Motor neuron (in vitro differentiated cells): ENCODE measurements around the gene IL37. TPM values are rescaled to one million over a fixed set of nuclear protein-coding genes. Genes with fewer than 3 reads are reported as not detected.
A peak's percentile ranks its signal among the peaks of the same experiment; 100 is the strongest.

ENCODE experiments used
- ATAC-seq, 8 experiments: fragments of 200-7000 bp; cut with Tn5 transposase; replicated peaks in 6 of 8; 2 replicates each; pipeline ENCODE4 v1.8.0; 2021; ENCODE audit warnings: mild to moderate bottlenecking in 8 of 8, moderate library complexity in 8 of 8
- H3K27ac ChIP-seq, 2 donors: fragments of 250-450 bp; sonication (Bioruptor Pico); 2 replicates each; pipeline ENCODE4 v1.9.0; 2021; ENCODE audit warnings: antibody characterized with exemption in 2 of 2, mild to moderate bottlenecking in 2 of 2, moderate library complexity in 1 of 2
- H3K4me1 ChIP-seq, 2 donors: fragments of 250-450 bp; sonication (Bioruptor Pico); replicated peaks in 1 of 2; 2 replicates each; pipeline ENCODE4 v1.6.1; 2021; ENCODE audit warnings: antibody characterized with exemption in 2 of 2, mild to moderate bottlenecking in 2 of 2, moderate library complexity in 1 of 2
- H3K4me3 ChIP-seq, 5 donors: fragments of 250-450 bp; sonication (Bioruptor Pico); 2 replicates each; pipeline ENCODE4 v1.9.0; 2021; ENCODE audit warnings: antibody characterized with exemption in 5 of 5, mild to moderate bottlenecking in 5 of 5, moderate library complexity in 4 of 5
- WGBS, 10 experiments: fragments of 450-650 bp; shearing (Covaris generic); methylation state at CpG; one replicate each; pipeline ENCODE4 v1.0.0; 2022; 5-methylcytosine and 5-hydroxymethylcytosine counted together
- in situ Hi-C, 9 experiments: fragments of 400-800 bp; cut with MboI; loops; one replicate each; pipeline ENCODE4 v1.15.0; 2021; ENCODE audit warnings: low sequenced_read_pairs in 9 of 9, low pct_unique_long_range_greater_than_20kb in 2 of 9; ENCODE audit not compliant: unreplicated experiment in 9 of 9
- total RNA-seq, 8 experiments: library from RNA; unstranded; fragments of 300-600 nt; gene quantifications; 2 replicates each; pipeline versions ENCODE4 v1.2.3 to v1.2.4, GENCODE V29; 2022

The IL37 gene
- total RNA-seq, 8 experiments from 2014 or later = not detected

DNA sequence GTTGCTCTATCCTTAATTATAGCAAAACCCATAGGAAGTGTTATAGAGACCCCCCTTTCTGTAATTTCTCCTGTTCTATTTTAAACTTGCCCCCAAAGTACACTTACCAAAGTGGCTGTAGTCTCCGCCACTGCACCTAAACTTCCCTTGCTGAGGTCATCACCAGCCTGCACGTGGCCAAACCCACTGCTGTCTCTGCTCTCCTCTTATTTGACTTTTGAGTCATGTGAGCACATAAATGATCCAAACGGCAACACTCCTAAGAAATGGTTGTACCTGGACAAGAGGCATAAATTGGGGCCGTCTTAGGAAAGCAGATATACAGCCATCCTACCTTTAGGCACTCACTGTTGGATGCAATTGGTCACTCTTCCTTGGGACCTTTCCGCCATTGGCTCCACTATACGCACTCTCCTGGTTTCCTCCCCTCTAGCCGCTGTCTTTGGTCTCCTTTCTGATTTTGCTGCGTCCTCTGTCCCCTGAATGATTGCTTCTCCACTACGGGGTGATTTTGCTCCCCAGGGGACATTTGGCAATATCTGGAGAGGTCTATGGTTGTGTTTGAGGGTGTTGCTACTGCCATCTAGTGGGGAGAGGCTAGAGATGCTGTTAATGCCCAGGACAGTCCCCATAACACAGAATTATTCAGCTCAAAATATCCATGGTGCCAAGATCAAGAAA is 47.6 kb downstream of the IL37 start:
- 8 to 80% (median 47%) methylated on average over 1 to 7 of the region's 9 CpGs; no CpG with 5 or more reads in 1 of the 10 experiments for WGBS, 10 experiments

DNA sequence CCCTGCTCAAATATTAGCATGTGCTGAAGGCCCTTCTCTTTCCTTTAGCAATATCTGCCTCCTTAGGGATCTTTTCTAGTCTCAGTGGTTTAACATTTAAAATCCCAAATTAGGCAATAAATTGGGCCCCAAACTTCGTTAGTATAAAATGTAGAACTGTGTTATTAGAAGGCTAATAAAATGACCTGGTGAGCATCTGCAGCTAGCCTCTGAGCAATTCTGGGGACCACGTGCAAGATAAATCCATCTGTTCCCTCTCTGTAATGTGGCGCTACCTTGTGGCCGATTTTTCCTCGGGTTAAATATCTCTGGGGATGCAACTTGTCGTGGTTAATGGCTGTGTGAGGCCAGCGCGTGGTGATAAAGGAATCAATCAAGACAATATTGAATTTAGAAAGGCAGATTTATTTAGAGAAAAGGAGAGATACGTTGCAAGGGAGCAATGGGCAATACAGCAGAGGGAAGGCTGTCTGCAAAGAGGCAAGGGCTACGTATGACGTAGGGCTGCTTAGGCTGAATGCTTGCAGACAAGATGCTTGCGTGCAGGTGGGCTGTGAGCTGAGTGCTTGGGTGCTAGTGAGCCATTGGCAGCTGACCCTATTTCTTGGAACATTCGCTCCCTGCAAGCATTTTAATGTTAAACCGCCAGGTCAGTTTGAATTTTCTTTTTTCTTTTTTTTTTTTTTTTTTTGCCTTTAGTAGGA is 48.3 kb downstream of the IL37 start:
- 45 to 75% (median 50%) methylated on average over 4 to 13 of the region's 14 CpGs; no CpG with 5 or more reads in 1 of the 10 experiments for WGBS, 10 experiments
- ATAC-seq = peak; percentile 17 to 93 (median 80)
- no peak overlapping the region for H3K27ac ChIP-seq
- in situ Hi-C loops = loop anchor here in 2 of 9 experiments (10.0 to 25.0 kb wide), 2 partner anchors 347 to 354 kb away; no protein-coding TSS in a partner anchor
- H3K4me1 ChIP-seq = peaks cover 0 to 7% of the 10 kb centered on the region in 2 donors
- H3K4me3 ChIP-seq = no peak overlapping the region

More for the DNA sequence above, 47.6 kb downstream of the IL37 start:
- ATAC-seq = peak; percentile 71 to 94 (median 80)
- H3K4me1 ChIP-seq = peaks cover 0 to 7% of the 10 kb centered on the region in 2 donors
- no peak overlapping the region for H3K4me3 ChIP-seq
- no peak overlapping the region for H3K27ac ChIP-seq
- in situ Hi-C loops = loop anchor here in 2 of 9 experiments (10.0 to 25.0 kb wide), 2 partner anchors 346 to 354 kb away; no protein-coding TSS in a partner anchor

DNA sequence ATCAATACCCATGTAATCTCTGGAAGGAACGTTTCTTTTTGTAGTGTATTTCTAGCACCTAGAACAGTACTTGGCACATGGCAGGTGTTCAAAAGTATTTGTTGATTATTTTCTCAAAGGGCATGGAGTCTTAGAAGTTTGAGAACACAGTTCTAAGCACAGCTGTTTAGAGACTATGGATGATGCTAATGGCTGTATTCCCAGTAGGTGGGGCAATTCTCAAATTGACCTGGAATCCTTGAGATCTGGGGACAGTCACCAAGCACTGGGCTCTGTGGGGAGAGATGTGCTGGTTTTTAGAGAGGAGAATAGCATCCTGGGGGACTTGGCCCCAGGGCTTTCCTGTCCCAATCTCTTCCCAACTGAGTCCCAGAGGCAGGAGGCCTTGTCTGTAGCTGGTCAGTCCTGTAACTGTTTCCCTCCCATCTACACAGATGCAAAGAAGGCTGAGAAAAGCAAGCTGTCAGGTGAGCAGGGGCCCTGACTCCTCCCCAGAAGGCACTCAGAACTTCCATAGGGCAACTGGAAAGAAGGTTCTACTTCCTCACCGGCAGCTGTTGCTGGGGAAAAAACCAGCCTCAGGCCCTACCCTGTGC is 49.4 kb downstream of the IL37 start:
- Histone ChIP-seq H3K4me3 (no peak overlapping the region), H3K27ac (no peak overlapping the region), H3K4me1 (peaks cover 0 to 7% of the 10 kb centered on the region in 2 donors)
- in situ Hi-C loops = loop anchor here in 1 of 9 experiments (25.0 kb wide), 1 partner anchor 348 kb away; no protein-coding TSS in a partner anchor
- WGBS, 10 experiments = 0 to 73% (median 33%) methylated on average over 1 to 2 of the region's 2 CpGs; no CpG with 5 or more reads in 3 of the 10 experiments
- peak in 2 of 8 experiments; percentile 17 to 27 for ATAC-seq

DNA sequence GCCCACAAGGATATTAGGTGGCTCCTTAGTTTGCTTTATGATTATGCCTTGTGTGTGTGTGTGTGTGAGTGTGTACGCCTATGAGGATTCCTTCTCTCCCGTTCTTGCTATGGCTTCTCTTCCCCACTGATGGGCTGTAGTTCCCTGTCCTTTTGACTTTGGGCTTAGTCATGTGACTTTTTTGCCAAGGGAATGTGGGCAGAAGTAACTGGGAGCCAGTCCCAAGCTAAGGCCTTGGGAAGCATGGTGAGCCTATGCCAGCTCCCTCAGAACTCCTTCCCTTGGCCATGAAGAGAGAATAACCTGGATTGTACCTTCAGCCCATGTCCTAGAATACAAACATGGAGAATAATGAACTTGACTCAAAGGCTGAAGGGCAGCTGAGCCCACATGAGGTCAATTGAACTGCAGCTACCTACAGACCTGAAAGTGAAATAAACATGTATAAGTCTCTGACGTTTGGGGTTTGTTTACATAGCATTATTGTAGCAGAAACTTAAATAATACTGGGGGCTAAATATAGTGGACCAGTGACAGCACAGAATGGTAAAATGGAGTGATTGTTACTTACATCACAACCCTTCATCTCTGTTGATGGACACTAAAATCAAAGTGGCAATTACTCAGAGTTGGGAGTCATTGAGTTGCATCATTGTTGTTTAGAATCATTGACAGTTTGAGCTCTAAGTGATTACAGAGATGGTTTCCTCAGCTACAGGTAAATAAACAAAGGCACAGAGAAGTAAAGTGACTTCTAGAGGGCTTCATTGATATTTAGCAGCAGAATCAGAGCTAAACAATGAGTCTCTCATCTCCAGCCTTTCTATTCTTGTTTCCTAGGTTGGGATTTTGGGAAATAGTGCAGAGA is 51.6 kb downstream of the IL37 start:
- no peak overlapping the region for H3K27ac ChIP-seq
- in situ Hi-C loops = loop anchor here in 1 of 9 experiments (25.0 kb wide), 1 partner anchor 350 kb away; no protein-coding TSS in a partner anchor
- no peak for ATAC-seq
- peaks cover 0 to 7% of the 10 kb centered on the region in 2 donors for H3K4me1 ChIP-seq
- 0 to 100% (median 80%) methylated on average over 1 to 3 of the region's 3 CpGs; no CpG with 5 or more reads in 3 of the 10 experiments for WGBS, 10 experiments
- no peak overlapping the region for H3K4me3 ChIP-seq

DNA sequence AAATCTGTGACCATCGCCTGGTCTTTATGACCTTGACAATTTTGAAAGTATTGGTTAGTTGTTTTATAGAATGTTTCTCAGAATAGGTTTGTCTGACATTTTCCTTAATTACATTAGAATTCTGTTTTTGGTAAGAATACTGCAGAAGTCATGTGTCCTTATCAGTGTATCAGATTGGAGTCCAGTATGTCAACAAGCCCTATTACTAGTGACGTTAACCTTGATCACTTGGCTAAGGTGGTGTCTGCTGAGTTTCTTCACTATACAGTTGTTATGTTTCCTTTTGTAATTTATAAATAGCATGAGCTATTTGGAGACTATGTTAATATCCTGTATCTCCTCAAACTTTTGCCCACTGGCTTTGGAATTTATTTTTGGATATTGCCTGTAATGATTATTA is 56.1 kb downstream of the IL37 start:
- no peak for ATAC-seq
- in situ Hi-C loops = loop anchor here in 1 of 9 experiments (25.0 kb wide), 1 partner anchor 355 kb away; no protein-coding TSS in a partner anchor
- WGBS, 10 experiments = 53 to 100% (median 90%) methylated on average over 1 to 2 of the region's 2 CpGs

More for the DNA sequence above, 56.1 kb downstream of the IL37 start:
- H3K4me3 ChIP-seq = no peak overlapping the region
- H3K27ac ChIP-seq = no peak overlapping the region
- H3K4me1 ChIP-seq = no peaks in the 10 kb centered on the region

Other genes with a start within 250 kb of the IL37 start
- under 1 TPM in 4 of 8 experiments, not detected in 4; 0.09 to 0.52 (median 0.33) TPM for gene NT5DC4, start 190.1 kb upstream of the IL37 start, total RNA-seq
- 10 to 100 TPM in 3 of 8 experiments, 1 to 10 TPM in 3, under 1 TPM in 2; 0.73 to 22.5 (median 1.2) TPM for gene CKAP2L, start 146.6 kb upstream of the IL37 start, total RNA-seq
- 1 to 10 TPM in 1 of 8 experiments, under 1 TPM in 5, not detected in 2; 0.05 to 2.6 (median 0.22) TPM for gene IL1A, start 126.7 kb upstream of the IL37 start, total RNA-seq
- 100 to 1,000 TPM in 1 of 8 experiments, 10 to 100 TPM in 2, under 1 TPM in 2, not detected in 3; 0.17 to 113 (median 19.7) TPM for gene IL1B, start 74.4 kb upstream of the IL37 start, total RNA-seq
- under 1 TPM in 2 of 8 experiments, not detected in 6; 0.31 to 0.92 TPM for gene IL36G, start 66.8 kb downstream of the IL37 start, total RNA-seq
- gene IL36A, start 94.3 kb downstream of the IL37 start, total RNA-seq = not detected
- gene IL36B, start 141.7 kb downstream of the IL37 start, total RNA-seq = 1 to 10 TPM in 1 of 8 experiments, under 1 TPM in 2, not detected in 5; 0.21 to 4.9 (median 0.81) TPM
- gene IL36RN, start 148.0 kb downstream of the IL37 start, total RNA-seq = under 1 TPM in 5 of 8 experiments, not detected in 3; 0.17 to 0.66 (median 0.45) TPM
- gene IL1F10, start 156.8 kb downstream of the IL37 start, total RNA-seq = under 1 TPM in 1 of 8 experiments, not detected in 7; 0.24 TPM
- 1 to 10 TPM in 2 of 8 experiments, under 1 TPM in 2, not detected in 4; 0.21 to 1.3 (median 0.69) TPM for gene IL1RN, start 216.4 kb downstream of the IL37 start, total RNA-seq